OCI-LY3 (cell line): ENCODE measurements around the gene FNIP2.
A peak's percentile ranks its signal among the peaks of the same experiment; 100 is the strongest.
"Not testable (repeated sequence)": the region's sequence is repeated elsewhere in the genome, so short reads cannot be mapped to it uniquely, and the experiment has no call there.

Source experiments
- H2AFZ ChIP-seq: fragments of 200-600, 300-600 bp; shearing (Covaris generic); 2 replicates; pipeline ENCODE4 v1.6.0; 2014; ENCODE audit warnings: antibody characterized with exemption, low read depth, low read length
- H3K27ac ChIP-seq: fragments of 200-600, 300-600 bp; sonication (generic); 2 replicates; pipeline ENCODE4 v1.5.1; 2014; ENCODE audit warnings: mild to moderate bottlenecking, low read length, moderate library complexity, mixed read lengths
- H3K27me3 ChIP-seq: fragments of 200-600, 300-600 bp; sonication (generic); 2 replicates; pipeline ENCODE4 v1.6.1; 2014; ENCODE audit warnings: low read depth, low read length, mixed read lengths
- H3K36me3 ChIP-seq: fragments of 200-600, 300-600 bp; sonication (generic); replicated peaks from 2 replicates; pipeline ENCODE3; 2014; ENCODE audit warnings: low read depth, low read length, mixed read lengths
- H3K4me1 ChIP-seq: fragments of 300-600, 200-600 bp; sonication (generic); 2 replicates; pipeline ENCODE4 v1.6.1; 2014; ENCODE audit warnings: low read length, mixed read lengths
- H3K4me2 ChIP-seq: fragments of 200-600, 300-600 bp; sonication (generic); 2 replicates; pipeline ENCODE4 v1.6.1; 2014; ENCODE audit warnings: low read length, mixed read lengths
- H3K4me3 ChIP-seq: fragments of 300-600, 200-600 bp; sonication (generic); 2 replicates; pipeline ENCODE4 v1.5.1; 2014; ENCODE audit warnings: antibody characterized with exemption, mild to moderate bottlenecking, low read length, moderate library complexity
- H3K79me2 ChIP-seq: fragments of 300-600, 200-600 bp; shearing (Covaris generic); 2 replicates; pipeline ENCODE4 v1.6.1; 2014; ENCODE audit warnings: mild to moderate bottlenecking, low read length, mixed read lengths
- H3K9ac ChIP-seq: fragments of 300-600, 200-600 bp; shearing (Covaris generic); 2 replicates; pipeline ENCODE4 v1.6.0; 2014; ENCODE audit warnings: mild to moderate bottlenecking, low read length, moderate library complexity
- H3K9me3 ChIP-seq: fragments of 200-600, 300-600 bp; shearing (Covaris generic); 2 replicates; pipeline ENCODE4 v1.6.1; 2014; ENCODE audit warnings: low read length, mixed read lengths; ENCODE audit not compliant: insufficient read depth
- H4K20me1 ChIP-seq: fragments of 200-600, 300-600 bp; sonication (generic); 2 replicates; pipeline ENCODE4 v1.6.1; 2016; ENCODE audit warnings: low read length, mixed read lengths; ENCODE audit not compliant: insufficient read depth
- EZH2phosphoT487 ChIP-seq: fragments of 200-600 bp; shearing (Covaris generic); IDR thresholded peaks from 2 replicates; pipeline ENCODE4 v1.6.1; 2018; ENCODE audit warnings: antibody characterized with exemption, mixed run types, low read depth
- TF ChIP-seq, protein P1 (sequence below): fragments of 200-600, 300-600 bp; sonication (generic); IDR thresholded peaks from 2 replicates; pipeline ENCODE4 v1.5.1; 2014; ENCODE audit warnings: antibody characterized with exemption, low read length, low read depth

Gene FNIP2

DNA sequence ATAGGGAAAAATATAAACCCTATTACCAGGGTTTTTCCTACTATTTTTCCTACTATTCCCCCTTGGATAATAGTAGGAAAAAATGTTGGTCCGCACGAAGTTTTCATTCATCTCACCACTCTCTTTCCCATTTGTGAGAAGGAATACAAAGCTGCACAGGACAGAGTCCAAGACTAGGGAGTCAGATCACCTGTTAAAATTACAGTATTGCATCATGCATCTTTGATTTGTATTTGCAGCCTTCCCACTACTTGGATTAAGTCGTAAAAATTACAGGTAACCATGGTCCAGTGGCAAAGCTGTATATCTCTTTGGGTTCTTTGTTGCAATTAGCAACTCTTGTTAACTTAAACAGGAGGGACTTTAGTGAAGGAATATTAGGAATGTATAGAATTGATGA is 121.5 kb downstream of the FNIP2 start:
- no peak overlapping the region for H3K4me2 ChIP-seq
- H3K27me3 ChIP-seq, result peaks cover 39% of the 10 kb centered on the region; the same call in 1 of the 2 replicates
- H2AFZ ChIP-seq, result no peak overlapping the region
- H3K36me3 ChIP-seq, result no peaks in the 10 kb centered on the region
- TF ChIP-seq, protein P1, sequence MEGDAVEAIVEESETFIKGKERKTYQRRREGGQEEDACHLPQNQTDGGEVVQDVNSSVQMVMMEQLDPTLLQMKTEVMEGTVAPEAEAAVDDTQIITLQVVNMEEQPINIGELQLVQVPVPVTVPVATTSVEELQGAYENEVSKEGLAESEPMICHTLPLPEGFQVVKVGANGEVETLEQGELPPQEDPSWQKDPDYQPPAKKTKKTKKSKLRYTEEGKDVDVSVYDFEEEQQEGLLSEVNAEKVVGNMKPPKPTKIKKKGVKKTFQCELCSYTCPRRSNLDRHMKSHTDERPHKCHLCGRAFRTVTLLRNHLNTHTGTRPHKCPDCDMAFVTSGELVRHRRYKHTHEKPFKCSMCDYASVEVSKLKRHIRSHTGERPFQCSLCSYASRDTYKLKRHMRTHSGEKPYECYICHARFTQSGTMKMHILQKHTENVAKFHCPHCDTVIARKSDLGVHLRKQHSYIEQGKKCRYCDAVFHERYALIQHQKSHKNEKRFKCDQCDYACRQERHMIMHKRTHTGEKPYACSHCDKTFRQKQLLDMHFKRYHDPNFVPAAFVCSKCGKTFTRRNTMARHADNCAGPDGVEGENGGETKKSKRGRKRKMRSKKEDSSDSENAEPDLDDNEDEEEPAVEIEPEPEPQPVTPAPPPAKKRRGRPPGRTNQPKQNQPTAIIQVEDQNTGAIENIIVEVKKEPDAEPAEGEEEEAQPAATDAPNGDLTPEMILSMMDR, result no peak
- TF ChIP-seq EZH2phosphoT487, result no peak
- no peaks in the 10 kb centered on the region for H4K20me1 ChIP-seq
- no peak overlapping the region for H3K27ac ChIP-seq
- no peaks in the 10 kb centered on the region for H3K4me1 ChIP-seq
- H3K9me3 ChIP-seq, result no peaks in the 10 kb centered on the region
- H3K4me3 ChIP-seq, result no peak overlapping the region
- H3K79me2 ChIP-seq, result no peaks in the 10 kb centered on the region
- H3K9ac ChIP-seq, result no peak overlapping the region

- H3K4me1 ChIP-seq, result no peaks in the 10 kb centered on the region
- no peak overlapping the region for H2AFZ ChIP-seq
- peaks cover 38% of the 10 kb centered on the region; the same call in 1 of the 2 replicates for H3K27me3 ChIP-seq
- H3K9me3 ChIP-seq, result no peaks in the 10 kb centered on the region
- H3K36me3 ChIP-seq, result no peaks in the 10 kb centered on the region
- no peaks in the 10 kb centered on the region for H3K79me2 ChIP-seq
- H3K27ac ChIP-seq, result no peak overlapping the region
- H4K20me1 ChIP-seq, result no peaks in the 10 kb centered on the region
- H3K9ac ChIP-seq, result no peak overlapping the region
- H3K4me2 ChIP-seq, result no peak overlapping the region
- no peak for TF ChIP-seq EZH2phosphoT487
- TF ChIP-seq, protein P1, result no peak
- H3K4me3 ChIP-seq, result no peak overlapping the region
Observed at GRCh38 chr4:158891256-158891655, 122.4 kb downstream of the FNIP2 start.

DNA sequence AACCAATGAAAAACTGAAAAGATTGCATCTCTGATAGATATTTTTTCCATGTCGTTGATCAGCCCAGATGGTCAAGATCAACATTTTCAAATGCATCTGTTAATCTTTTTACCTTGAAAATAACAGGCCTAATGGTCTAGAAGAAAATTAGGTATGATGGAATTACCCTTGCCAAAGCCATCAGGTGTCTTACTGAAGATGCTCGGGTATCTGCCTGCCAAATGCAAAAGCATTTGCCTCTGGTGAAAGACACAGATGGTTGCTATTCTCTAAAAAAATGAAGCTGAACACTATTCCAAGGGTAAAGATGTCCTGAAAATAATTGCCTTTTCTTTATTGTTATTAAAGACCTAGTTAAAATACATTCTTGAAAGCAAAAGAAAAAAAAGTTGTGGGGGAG is 126.0 kb downstream of the FNIP2 start:
- no peak overlapping the region for H2AFZ ChIP-seq
- no peaks in the 10 kb centered on the region for H3K9me3 ChIP-seq
- no peak overlapping the region for H3K4me2 ChIP-seq
- H3K27me3 ChIP-seq, result 0 out of 2 replicates have a peak, but pooled peaks cover 26% of the 10 kb centered on the region
- H3K9ac ChIP-seq, result no peak overlapping the region
- H3K79me2 ChIP-seq, result no peaks in the 10 kb centered on the region
- no peaks in the 10 kb centered on the region for H3K4me1 ChIP-seq
- TF ChIP-seq, protein P1, result no peak
- no peak for TF ChIP-seq EZH2phosphoT487
- H3K27ac ChIP-seq, result no peak overlapping the region
- no peaks in the 10 kb centered on the region for H4K20me1 ChIP-seq
- no peak overlapping the region for H3K4me3 ChIP-seq
- no peaks in the 10 kb centered on the region for H3K36me3 ChIP-seq

GRCh38 chr4:158895797-158896576 is 127.2 kb downstream of the FNIP2 start:
- H3K4me3 ChIP-seq, result no peak overlapping the region
- no peak overlapping the region for H2AFZ ChIP-seq
- no peaks in the 10 kb centered on the region for H3K4me1 ChIP-seq
- no peaks in the 10 kb centered on the region for H3K9me3 ChIP-seq
- no peaks in the 10 kb centered on the region for H4K20me1 ChIP-seq
- 0 out of 2 replicates have a peak, but pooled peaks cover 17% of the 10 kb centered on the region for H3K27me3 ChIP-seq
- H3K36me3 ChIP-seq, result no peaks in the 10 kb centered on the region
- H3K4me2 ChIP-seq, result no peak overlapping the region
- no peak overlapping the region for H3K9ac ChIP-seq
- H3K27ac ChIP-seq, result no peak overlapping the region
- H3K79me2 ChIP-seq, result no peaks in the 10 kb centered on the region
- TF ChIP-seq EZH2phosphoT487, result no peak
- TF ChIP-seq, protein P1, result 0 out of 2 replicates have a peak, but pooled peaks have one; percentile 0

GRCh38 chr4:158896577-158897238 is 127.9 kb downstream of the FNIP2 start:
- not testable (repeated sequence) for H3K79me2 ChIP-seq, H3K4me2 ChIP-seq, H3K36me3 ChIP-seq, H3K4me1 ChIP-seq, H3K9ac ChIP-seq, H4K20me1 ChIP-seq, H3K4me3 ChIP-seq, H2AFZ ChIP-seq, H3K27ac ChIP-seq, H3K9me3 ChIP-seq
- H3K27me3 ChIP-seq, result 0 out of 2 replicates have a peak, but pooled peaks cover 13% of the 10 kb centered on the region

DNA sequence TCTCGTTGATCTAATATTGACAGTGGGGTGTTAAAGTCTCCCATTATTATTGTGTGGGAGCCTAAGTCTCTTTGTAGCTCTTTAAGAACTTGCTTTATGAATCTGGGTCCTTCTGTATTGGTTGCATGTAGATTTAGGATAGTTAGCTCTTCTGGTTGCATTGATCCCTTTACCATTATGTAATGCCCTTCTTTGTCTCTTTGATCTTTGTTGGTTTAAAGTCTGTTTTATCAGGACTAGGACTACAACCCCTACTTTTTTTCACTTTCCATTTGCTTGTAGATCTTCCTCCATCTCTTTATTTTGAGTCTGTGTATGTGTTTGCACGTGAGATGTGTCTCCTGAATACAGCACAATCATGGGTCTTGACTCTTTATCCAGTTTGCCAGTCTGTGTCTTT is 131.6 kb downstream of the FNIP2 start:
- not testable (repeated sequence) for H3K4me3 ChIP-seq, H3K36me3 ChIP-seq, H4K20me1 ChIP-seq, H3K9me3 ChIP-seq, H3K4me1 ChIP-seq, H3K27ac ChIP-seq, H3K79me2 ChIP-seq, H3K4me2 ChIP-seq, H2AFZ ChIP-seq, H3K9ac ChIP-seq
- H3K27me3 ChIP-seq, result peaks cover 18% of the 10 kb centered on the region
